SK-N-SH (cell line): Measurements from ENCODE around the gene SRD5A3. TPM values are rescaled to one million over a fixed set of nuclear protein-coding genes. Genes with fewer than 3 reads are reported as not detected.

Experiments
- CTCF ChIA-PET: fragments of 300-600, 350-600 bp; formaldehyde crosslinking; extraction: SDS; loops from one replicate; lab custom pipeline; 2021; lab: Yijun Ruan, JAX
- POLR2A ChIA-PET: fragments of 350-600 bp; sonication (Branson Sonifier 250); formaldehyde crosslinking; extraction: SDS; loops from one replicate; lab custom pipeline; 2020; ENCODE audit warnings: antibody characterized with exemption, inconsistent platforms; lab: Yijun Ruan, JAX
- DNase-seq: peaks from one replicate; pipeline ENCODE4 v3.0.0; 2012
- H2AFZ ChIP-seq: fragments of 200-600 bp; sonication (generic); 2 replicates; pipeline ENCODE4 v1.8.1; 2016; ENCODE audit warnings: antibody characterized with exemption, mild to moderate bottlenecking, low read depth
- H3F3A ChIP-seq: fragments of 200-600 bp; sonication (generic); replicated peaks from 2 replicates; pipeline ENCODE3; 2016; ENCODE audit warnings: antibody characterized with exemption, mild to moderate bottlenecking; ENCODE audit not compliant: insufficient read depth
- H3K27ac ChIP-seq, 2 experiments: fragments of 200-500 bp in 1 of 2; fragments of 200-600 bp in 1 of 2; sonication (Bioruptor generic) in 1 of 2; sonication (generic), shearing (Covaris generic) in 1 of 2; 2 replicates each; pipeline versions ENCODE4 v1.5.1 to v1.6.1; 2014 to 2016; ENCODE audit warnings: low read depth in 2 of 2, inconsistent platforms in 1 of 2, low read length in 1 of 2, mild to moderate bottlenecking in 1 of 2, mixed read lengths in 1 of 2
- H3K27me3 ChIP-seq: fragments of 200-600 bp; sonication (generic), shearing (Covaris generic); 2 replicates; pipeline ENCODE4 v1.6.1; 2016; ENCODE audit warnings: mixed run types; ENCODE audit not compliant: insufficient read depth
- H3K36me3 ChIP-seq, 2 experiments: fragments of 200-500 bp in 1 of 2; fragments of 200-600 bp in 1 of 2; sonication (Bioruptor generic) in 1 of 2; sonication (generic) in 1 of 2; replicated peaks in 1 of 2; 2 replicates each; pipeline versions ENCODE3 to v1.5.1; 2014 to 2016; ENCODE audit warnings: low read length in 1 of 2, mild to moderate bottlenecking in 1 of 2; ENCODE audit not compliant: insufficient read depth in 2 of 2, control insufficient read depth in 1 of 2
- H3K4me1 ChIP-seq, 2 experiments: fragments of 200-500 bp in 1 of 2; fragments of 200-600 bp in 1 of 2; sonication (Bioruptor generic) in 1 of 2; sonication (generic), shearing (Covaris generic) in 1 of 2; 2 replicates each; pipeline versions ENCODE4 v1.5.1 to v1.6.1; 2014 to 2016; ENCODE audit warnings: low read depth in 1 of 2, low read length in 1 of 2, mixed run types in 1 of 2; ENCODE audit not compliant: insufficient read depth in 2 of 2, control insufficient read depth in 1 of 2
- H3K4me2 ChIP-seq: fragments of 200-600 bp; sonication (generic), shearing (Covaris generic); 2 replicates; pipeline ENCODE4 v1.6.1; 2017; ENCODE audit warnings: mixed run types
- H3K4me3 ChIP-seq, 2 experiments: fragments of 200-500 bp in 1 of 2; fragments of 200-600 bp in 1 of 2; sonication (Bioruptor generic) in 1 of 2; sonication (generic), shearing (Covaris generic) in 1 of 2; 2 replicates each; pipeline versions ENCODE4 v1.5.1 to v1.8.1; 2014 to 2016; ENCODE audit warnings: low read depth in 2 of 2, inconsistent platforms in 1 of 2, low read length in 1 of 2, mild to moderate bottlenecking in 1 of 2, mixed read lengths in 1 of 2, moderate library complexity in 1 of 2
- H3K79me2 ChIP-seq: fragments of 200-600 bp; sonication (generic); 2 replicates; pipeline ENCODE4 v1.8.1; 2017; ENCODE audit warnings: mild to moderate bottlenecking; ENCODE audit not compliant: insufficient read depth
- H3K9ac ChIP-seq: fragments of 200-600 bp; sonication (generic); 2 replicates; pipeline ENCODE4 v1.6.1; 2017; ENCODE audit warnings: mixed run types
- H3K9me2 ChIP-seq: fragments of 200-600 bp; sonication (generic); 2 replicates; pipeline ENCODE4 v1.6.1; 2017; ENCODE audit warnings: mixed run types
- H3K9me3 ChIP-seq: fragments of 200-600 bp; sonication (generic); 2 replicates; pipeline ENCODE4 v1.6.1; 2017; ENCODE audit warnings: mixed run types, mild to moderate bottlenecking, moderate library complexity
- H4K20me1 ChIP-seq: fragments of 200-600 bp; sonication (generic); 2 replicates; pipeline ENCODE4 v1.6.1; 2017; ENCODE audit warnings: mild to moderate bottlenecking, mixed run types; ENCODE audit not compliant: insufficient read depth
- CHD2 ChIP-seq: fragments of 150-350 bp; IDR thresholded peaks from 2 replicates; pipeline ENCODE4 v1.6.1; 2018; ENCODE audit warnings: low read length; ENCODE audit not compliant: partially characterized antibody
- EP300 ChIP-seq, 2 experiments: IDR thresholded peaks; 2 replicates each; pipeline versions ENCODE4 v1.4.0 to v1.6.1; 2012; ENCODE audit warnings: borderline replicate concordance in 1 of 2, low read depth in 1 of 2, low read length in 1 of 2
- EZH2phosphoT487 ChIP-seq: fragments of 200-600 bp; sonication (generic); IDR thresholded peaks from 2 replicates; pipeline ENCODE4 v1.6.1; 2017; ENCODE audit warnings: low read depth, mixed run types, mild to moderate bottlenecking, antibody characterized with exemption, moderate library complexity, borderline replicate concordance
- FOSL2 ChIP-seq: IDR thresholded peaks from 2 replicates; pipeline ENCODE4 v1.4.0; 2012; ENCODE audit warnings: low read depth, mild to moderate bottlenecking, moderate library complexity, borderline replicate concordance
- JUND ChIP-seq: IDR thresholded peaks from 2 replicates; pipeline ENCODE4 v1.4.0; 2012
- MEF2A ChIP-seq: IDR thresholded peaks from 2 replicates; pipeline ENCODE4 v1.4.0; 2012; ENCODE audit warnings: low read depth, borderline replicate concordance
- NRF1 ChIP-seq: IDR thresholded peaks from 2 replicates; pipeline ENCODE4 v1.6.1; 2012; ENCODE audit warnings: low read depth, mild to moderate bottlenecking, low read length
- POLR2AphosphoS5 ChIP-seq: IDR thresholded peaks from 2 replicates; pipeline ENCODE4 v1.6.1; 2012; ENCODE audit warnings: low read depth, low read length
- REST ChIP-seq: IDR thresholded peaks from 2 replicates; pipeline ENCODE4 v1.6.1; 2012; ENCODE audit warnings: mild to moderate bottlenecking, low read depth, low read length, moderate library complexity
- SIN3A ChIP-seq: IDR thresholded peaks from 2 replicates; pipeline ENCODE4 v1.6.1; 2012; ENCODE audit warnings: low read depth, mild to moderate bottlenecking, low read length, moderate library complexity, borderline replicate concordance
- TAF1 ChIP-seq: IDR thresholded peaks from 2 replicates; pipeline ENCODE4 v1.6.1; 2012; ENCODE audit warnings: low read depth, mild to moderate bottlenecking, low read length, moderate library complexity, borderline replicate concordance
- TCF12 ChIP-seq: IDR thresholded peaks from 2 replicates; pipeline ENCODE4 v1.4.0; 2012
- TEAD4 ChIP-seq: IDR thresholded peaks from 2 replicates; pipeline ENCODE4 v1.4.0; 2012; ENCODE audit warnings: mild to moderate bottlenecking, borderline replicate concordance; ENCODE audit not compliant: insufficient read depth
- YY1 ChIP-seq: IDR thresholded peaks from 2 replicates; pipeline ENCODE4 v1.4.0; 2012; ENCODE audit warnings: low read depth, mild to moderate bottlenecking
- WGBS: methylation state at CpG from one replicate; pipeline ENCODE4 v1.1.6; 2017; ENCODE audit warnings: low lambda C conversion rate; 5-methylcytosine and 5-hydroxymethylcytosine counted together
- polyA plus RNA-seq, 3 experiments: library from polyadenylated mRNA; depleted of rRNA; stranded (reverse); fragments of >200 nt; gene quantifications; 2 replicates each; pipeline ENCODE4 v1.2.3, GENCODE V29; 2012
- TF ChIP-seq, protein P1 (sequence below): IDR thresholded peaks from 2 replicates; pipeline ENCODE4 v1.4.0; 2012; ENCODE audit warnings: low read depth, borderline replicate concordance

SRD5A3 gene
- polyA plus RNA-seq, 1 of the 3 experiments (the other 2 are of a cell fraction): 5.1 TPM

DNA sequence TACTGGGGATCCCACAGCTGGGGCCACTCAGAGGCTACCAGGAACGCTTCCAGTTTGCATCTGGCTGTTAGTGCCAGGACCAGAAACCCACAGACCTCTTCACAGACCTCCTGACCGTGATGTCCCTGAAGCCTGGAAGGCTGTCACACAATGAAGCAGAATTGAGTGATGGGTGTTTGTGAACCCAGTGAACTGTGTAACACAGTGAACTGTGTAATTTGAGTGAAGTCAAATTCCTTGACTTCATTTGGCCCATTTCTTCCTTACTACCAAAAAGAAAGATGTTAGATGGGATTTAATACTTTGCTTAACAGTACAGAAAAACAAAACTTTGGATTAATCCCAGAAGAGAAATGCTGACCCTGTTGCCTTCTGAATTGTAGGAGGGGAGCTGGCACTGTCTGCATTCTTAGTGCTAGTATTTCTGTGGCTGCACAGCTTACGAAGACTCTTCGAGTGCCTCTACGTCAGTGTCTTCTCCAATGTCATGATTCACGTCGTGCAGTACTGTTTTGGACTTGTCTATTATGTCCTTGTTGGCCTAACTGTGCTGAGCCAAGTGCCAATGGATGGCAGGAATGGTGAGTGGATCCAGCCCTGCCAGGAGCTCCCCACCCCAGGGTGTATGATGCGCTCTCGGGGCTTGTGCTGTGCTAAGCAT lies 17.8 kb downstream of the SRD5A3 start:
- Histone ChIP-seq H3K36me3 (no peaks in the 10 kb centered on the region), H3K27ac (no peak overlapping the region), H4K20me1 (no peaks in the 10 kb centered on the region), H3F3A (peaks cover 8% of the 10 kb centered on the region), H3K9me2 (no peaks in the 10 kb centered on the region), H3K4me1 (peaks cover 0 to 5% of the 10 kb centered on the region in 2 experiments; a peak in 1 of 4 replicates), H3K9me3 (no peaks in the 10 kb centered on the region), H3K79me2 (no peaks in the 10 kb centered on the region), H3K4me3 (no peak overlapping the region), H3K4me2 (no peak overlapping the region), H2AFZ (no peak overlapping the region), H3K27me3 (no peaks in the 10 kb centered on the region), H3K9ac (no peak overlapping the region)
- TF ChIP-seq FOSL2 (no peak), NRF1 (no peak), POLR2AphosphoS5 (no peak), YY1 (no peak), MEF2A (no peak), CHD2 (no peak), TEAD4 (no peak)
- TF ChIP-seq, protein P1, sequence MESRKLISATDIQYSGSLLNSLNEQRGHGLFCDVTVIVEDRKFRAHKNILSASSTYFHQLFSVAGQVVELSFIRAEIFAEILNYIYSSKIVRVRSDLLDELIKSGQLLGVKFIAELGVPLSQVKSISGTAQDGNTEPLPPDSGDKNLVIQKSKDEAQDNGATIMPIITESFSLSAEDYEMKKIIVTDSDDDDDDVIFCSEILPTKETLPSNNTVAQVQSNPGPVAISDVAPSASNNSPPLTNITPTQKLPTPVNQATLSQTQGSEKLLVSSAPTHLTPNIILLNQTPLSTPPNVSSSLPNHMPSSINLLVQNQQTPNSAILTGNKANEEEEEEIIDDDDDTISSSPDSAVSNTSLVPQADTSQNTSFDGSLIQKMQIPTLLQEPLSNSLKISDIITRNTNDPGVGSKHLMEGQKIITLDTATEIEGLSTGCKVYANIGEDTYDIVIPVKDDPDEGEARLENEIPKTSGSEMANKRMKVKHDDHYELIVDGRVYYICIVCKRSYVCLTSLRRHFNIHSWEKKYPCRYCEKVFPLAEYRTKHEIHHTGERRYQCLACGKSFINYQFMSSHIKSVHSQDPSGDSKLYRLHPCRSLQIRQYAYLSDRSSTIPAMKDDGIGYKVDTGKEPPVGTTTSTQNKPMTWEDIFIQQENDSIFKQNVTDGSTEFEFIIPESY: no peak
- WGBS: 90% methylated on average over 9 of the region's 9 CpGs
- no peak for DNase-seq
- ChIA-PET POLR2A (no interaction called here), CTCF (interaction anchor here (1.3 kb wide), 1 partner anchor 30 kb away, joined by 3 read pairs; no protein-coding TSS in a partner anchor)

DNA sequence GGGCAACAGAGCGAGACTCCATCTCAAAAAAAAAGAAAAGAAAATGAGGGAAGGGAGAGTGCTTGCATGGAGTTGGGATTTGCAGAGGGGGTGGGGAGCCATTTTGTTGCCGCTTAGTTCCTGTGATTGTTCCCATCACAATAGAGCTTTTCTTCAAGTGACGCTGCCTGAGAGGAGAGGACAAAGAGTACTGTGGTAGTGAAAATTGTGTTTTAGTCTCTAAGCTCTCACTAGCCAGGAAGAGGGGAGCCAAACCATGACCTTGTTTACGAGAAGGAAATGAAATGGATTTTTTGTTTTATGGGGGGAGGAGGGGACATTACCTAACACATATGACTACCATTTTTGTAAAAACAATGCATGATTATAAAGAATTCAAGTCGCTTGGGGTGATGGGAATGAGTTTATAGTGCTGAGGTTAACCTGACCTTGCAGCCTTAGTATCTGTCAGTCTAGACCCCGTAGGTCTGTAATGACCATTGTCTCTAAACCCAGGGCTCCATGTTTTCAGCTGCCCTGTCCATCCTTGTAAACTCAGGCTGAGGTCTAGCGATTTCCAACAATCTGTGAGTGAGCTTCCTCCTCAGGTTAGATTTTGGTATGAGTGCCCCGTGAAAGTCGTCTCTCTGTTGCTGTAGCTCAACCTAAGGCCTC lies 18.8 kb downstream of the SRD5A3 start:
- Histone ChIP-seq H3K4me1 (no peaks in the 10 kb centered on the region), H3K9me3 (no peaks in the 10 kb centered on the region), H3K27me3 (no peaks in the 10 kb centered on the region), H4K20me1 (no peaks in the 10 kb centered on the region), H3K27ac (no peak overlapping the region), H2AFZ (no peak overlapping the region), H3K79me2 (no peaks in the 10 kb centered on the region), H3K36me3 (peaks cover 0 to 1% of the 10 kb centered on the region in 2 experiments), H3K4me2 (no peak overlapping the region), H3F3A (no peaks in the 10 kb centered on the region), H3K9me2 (no peaks in the 10 kb centered on the region), H3K9ac (no peak overlapping the region), H3K4me3 (no peak overlapping the region)
- DNase-seq: no peak
- 95% methylated on average over 9 of the region's 9 CpGs for WGBS
- CTCF ChIA-PET: interaction anchor here (1.1 kb wide), 1 partner anchor 19 kb away, joined by 3 read pairs; the partner anchor contains the start of gene SRD5A3
- POLR2A ChIA-PET: no interaction called here
- no peak for TF ChIP-seq REST
- no peak for TF ChIP-seq TCF12
- TF ChIP-seq NRF1: no peak
- no peak for TF ChIP-seq TAF1
- no peak for TF ChIP-seq TEAD4
- TF ChIP-seq, protein P1: no peak
- TF ChIP-seq POLR2AphosphoS5: no peak
- TF ChIP-seq SIN3A: no peak
- TF ChIP-seq EZH2phosphoT487: no peak
- TF ChIP-seq JUND: no peak
- TF ChIP-seq EP300 (IDR thresholded peaks at IDR 0.05; ENCODE audit: borderline replicate concordance in 1 of 2, low read depth in 1 of 2, low read length in 1 of 2): no peak
